PC-9 (cell line): ENCODE measurements around the gene ZSWIM8. TPM values are rescaled to one million over a fixed set of nuclear protein-coding genes. Genes with fewer than 3 reads are reported as not detected.
A peak's percentile ranks its signal among the peaks of the same experiment; 100 is the strongest.

Experiments
- BruUV-seq: library from RNA; stranded (reverse); fragments of 400-500 nt; replicated peaks from 2 replicates; lab custom pipeline; 2021; lab: Mats Ljungman, UMichigan
- CTCF ChIA-PET: fragments of 300-600 bp; sonication (Branson Sonifier 250); formaldehyde crosslinking; loops from one replicate; lab custom pipeline; 2022; ENCODE audit warnings: antibody characterized with exemption; lab: Charles Lee
- POLR2A ChIA-PET: fragments of 300-600 bp; sonication (Branson Sonifier 250); formaldehyde crosslinking; loops from one replicate; lab custom pipeline; 2022; ENCODE audit warnings: antibody characterized with exemption; ENCODE audit not compliant: unreplicated experiment; lab: Charles Lee
- DNase-seq, 2 experiments: peaks; one replicate each; pipeline versions ENCODE4 v3.0.0 to v3.0.0-alpha.2; 2015 to 2022; ENCODE audit warnings: mixed read lengths in 1 of 2
- H2AFZ ChIP-seq: fragments of 200-600 bp; sonication (generic); 2 replicates; pipeline ENCODE4 v1.8.1; 2017; ENCODE audit warnings: antibody characterized with exemption
- H3F3A ChIP-seq: fragments of 200-600 bp; sonication (generic); 2 replicates; pipeline ENCODE4 v1.8.1; 2017; ENCODE audit warnings: antibody characterized with exemption, mild to moderate bottlenecking, low read depth; ENCODE audit not compliant: insufficient read depth
- H3K27ac ChIP-seq: fragments of 200-600 bp; sonication (generic); 2 replicates; pipeline ENCODE4 v1.6.1; 2016; ENCODE audit warnings: mixed run types
- H3K27me3 ChIP-seq: fragments of 200-600 bp; sonication (generic); 2 replicates; pipeline ENCODE4 v1.6.1; 2016; ENCODE audit warnings: low read depth, mixed run types; ENCODE audit not compliant: insufficient read depth
- H3K36me3 ChIP-seq: fragments of 200-600 bp; sonication (generic); 2 replicates; pipeline ENCODE4 v1.6.1; 2016; ENCODE audit warnings: low read depth, mixed run types
- H3K4me1 ChIP-seq: fragments of 200-600 bp; sonication (generic); replicated peaks from 2 replicates; pipeline ENCODE4 v1.6.1; 2016; ENCODE audit warnings: mixed run types; ENCODE audit not compliant: insufficient read depth
- H3K4me2 ChIP-seq: fragments of 200-600 bp; sonication (generic); 2 replicates; pipeline ENCODE4 v1.6.1; 2017; ENCODE audit warnings: mixed run types
- H3K4me3 ChIP-seq: fragments of 200-600 bp; sonication (generic); 2 replicates; pipeline ENCODE4 v1.6.1; 2016; ENCODE audit warnings: mixed run types
- H3K79me2 ChIP-seq: fragments of 200-600 bp; sonication (generic); 2 replicates; pipeline ENCODE4 v1.6.1; 2017; ENCODE audit warnings: low read depth, mixed run types
- H3K9me2 ChIP-seq: fragments of 200-600 bp; sonication (generic); 2 replicates; pipeline ENCODE4 v1.8.1; 2017; ENCODE audit warnings: mild to moderate bottlenecking; ENCODE audit not compliant: insufficient read depth
- H3K9me3 ChIP-seq: fragments of 200-600 bp; sonication (generic); 2 replicates; pipeline ENCODE4 v1.8.1; 2016; ENCODE audit warnings: low read depth; ENCODE audit not compliant: insufficient read depth
- H4K20me1 ChIP-seq: fragments of 200-600 bp; sonication (generic); 2 replicates; pipeline ENCODE4 v1.8.1; 2017; ENCODE audit not compliant: insufficient read depth
- EZH2 ChIP-seq: fragments of 200-600 bp; sonication (generic); IDR thresholded peaks from 2 replicates; pipeline ENCODE4 v1.8.0; 2017; ENCODE audit warnings: antibody characterized with exemption, low read depth
- intact Hi-C: fragments of 100-400 bp; cut with micrococcal nuclease; formaldehyde crosslinking; loops from one replicate; pipeline ENCODE4 v1.10.0; 2022; ENCODE audit not compliant: unreplicated experiment
- total RNA-seq: library from RNA; stranded (reverse); gene quantifications from 2 replicates; pipeline ENCODE4 v1.2.3, GENCODE V29; 2021
- TF ChIP-seq, protein P1 (sequence below): fragments of 200-600 bp; sonication (generic); conservative IDR thresholded peaks from 2 replicates; pipeline ENCODE4 v1.6.1; 2017; ENCODE audit warnings: mixed run types, antibody characterized with exemption, mild to moderate bottlenecking, moderate library complexity

The ZSWIM8 gene
- total RNA-seq, 1 experiment from 2014 or later = 49.2 TPM

DNA sequence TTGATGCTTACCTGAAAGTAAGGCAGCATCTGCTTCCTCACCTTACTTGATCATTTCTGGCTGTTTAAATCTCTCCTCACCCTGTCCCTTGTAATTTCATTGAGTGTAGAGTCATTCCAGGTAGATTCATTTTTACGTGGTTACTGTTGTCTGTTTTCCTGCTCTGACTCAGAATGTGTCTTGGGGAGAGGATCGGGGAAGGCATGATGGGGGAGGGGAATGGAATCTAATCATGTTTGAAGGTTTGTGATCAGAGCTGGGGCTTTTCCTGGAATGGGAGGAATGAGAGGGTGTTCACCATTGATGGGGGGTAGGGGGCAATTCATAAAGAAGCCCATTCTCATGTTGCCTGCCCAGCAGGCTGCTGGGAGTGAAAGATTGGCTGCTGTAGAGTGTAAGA lies 22.5 kb upstream of the ZSWIM8 start:
- Histone ChIP-seq H3K9me3 (no peaks in the 10 kb centered on the region), H3K27me3 (no peaks in the 10 kb centered on the region), H4K20me1 (peaks cover 32% of the 10 kb centered on the region), H3K4me1 (peaks cover 11% of the 10 kb centered on the region), H3K4me2 (no peak overlapping the region), H3K36me3 (peaks cover 61% of the 10 kb centered on the region), H3K79me2 (peaks cover 7% of the 10 kb centered on the region; the same call in 1 of the 2 replicates), H3K27ac (peak overlapping the region; percentile 21), H3K9me2 (no peaks in the 10 kb centered on the region), H2AFZ (no peak overlapping the region), H3F3A (peaks cover 9% of the 10 kb centered on the region), H3K4me3 (no peak overlapping the region)
- POLR2A ChIA-PET = interaction anchor here (0.6 kb wide), 1 partner anchor 18 kb away, joined by 3 read pairs; no protein-coding TSS in a partner anchor
- peak in 1 of 2 experiments; percentile 58 for DNase-seq
- TF ChIP-seq EZH2 = no peak
- TF ChIP-seq, protein P1, sequence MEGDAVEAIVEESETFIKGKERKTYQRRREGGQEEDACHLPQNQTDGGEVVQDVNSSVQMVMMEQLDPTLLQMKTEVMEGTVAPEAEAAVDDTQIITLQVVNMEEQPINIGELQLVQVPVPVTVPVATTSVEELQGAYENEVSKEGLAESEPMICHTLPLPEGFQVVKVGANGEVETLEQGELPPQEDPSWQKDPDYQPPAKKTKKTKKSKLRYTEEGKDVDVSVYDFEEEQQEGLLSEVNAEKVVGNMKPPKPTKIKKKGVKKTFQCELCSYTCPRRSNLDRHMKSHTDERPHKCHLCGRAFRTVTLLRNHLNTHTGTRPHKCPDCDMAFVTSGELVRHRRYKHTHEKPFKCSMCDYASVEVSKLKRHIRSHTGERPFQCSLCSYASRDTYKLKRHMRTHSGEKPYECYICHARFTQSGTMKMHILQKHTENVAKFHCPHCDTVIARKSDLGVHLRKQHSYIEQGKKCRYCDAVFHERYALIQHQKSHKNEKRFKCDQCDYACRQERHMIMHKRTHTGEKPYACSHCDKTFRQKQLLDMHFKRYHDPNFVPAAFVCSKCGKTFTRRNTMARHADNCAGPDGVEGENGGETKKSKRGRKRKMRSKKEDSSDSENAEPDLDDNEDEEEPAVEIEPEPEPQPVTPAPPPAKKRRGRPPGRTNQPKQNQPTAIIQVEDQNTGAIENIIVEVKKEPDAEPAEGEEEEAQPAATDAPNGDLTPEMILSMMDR = no peak
- CTCF ChIA-PET = interaction anchor here (0.5 kb wide), 2 partner anchors 195 to 468 kb away, joined by 3 to 6 read pairs; no protein-coding TSS in a partner anchor
- intact Hi-C loops = no loop called here
- BruUV-seq = no TSS peak

DNA sequence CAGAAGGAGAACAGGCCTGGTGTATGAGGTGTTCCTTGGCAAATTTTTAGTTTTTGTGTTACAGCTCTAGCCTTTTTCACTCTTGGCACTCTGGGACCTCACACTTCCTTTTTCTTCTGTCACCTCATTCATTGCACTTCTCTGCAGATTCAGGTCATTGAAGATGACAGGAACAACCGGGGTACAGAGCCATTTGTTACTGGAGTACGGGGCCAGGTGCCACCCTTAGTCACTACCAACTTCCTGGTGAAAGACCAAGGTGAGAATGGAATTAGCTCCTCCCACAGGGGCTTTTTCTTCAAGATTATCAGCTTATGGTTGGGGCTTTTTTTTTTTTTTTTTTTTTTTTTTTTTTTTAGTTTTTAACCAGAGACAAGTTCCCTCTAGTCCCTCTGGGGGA lies 22.1 kb upstream of the ZSWIM8 start:
- H3K27me3 ChIP-seq = no peaks in the 10 kb centered on the region
- no peak overlapping the region for H3K4me3 ChIP-seq
- POLR2A ChIA-PET = no interaction called here
- H2AFZ ChIP-seq = no peak overlapping the region
- peak overlapping the region; percentile 21; the same call in 1 of the 2 replicates for H3K27ac ChIP-seq
- peaks cover 28% of the 10 kb centered on the region for H4K20me1 ChIP-seq
- peaks cover 9% of the 10 kb centered on the region for H3F3A ChIP-seq
- TF ChIP-seq, protein P1 = no peak
- TF ChIP-seq EZH2 = no peak
- no peak overlapping the region for H3K4me2 ChIP-seq
- no peaks in the 10 kb centered on the region for H3K9me3 ChIP-seq
- H3K4me1 ChIP-seq = peaks cover 11% of the 10 kb centered on the region
- H3K36me3 ChIP-seq = peaks cover 63% of the 10 kb centered on the region
- DNase-seq = no peak
- peaks cover 4% of the 10 kb centered on the region; the same call in 1 of the 2 replicates for H3K79me2 ChIP-seq
- CTCF ChIA-PET = interaction anchor here (0.5 kb wide), 2 partner anchors 194 to 468 kb away, joined by 3 to 6 read pairs; no protein-coding TSS in a partner anchor
- BruUV-seq = no TSS peak
- no peaks in the 10 kb centered on the region for H3K9me2 ChIP-seq
- intact Hi-C loops = no loop called here

- POLR2A ChIA-PET = interaction anchor here (0.6 kb wide), 1 partner anchor 363 kb away, joined by 3 read pairs; no protein-coding TSS in a partner anchor
- Histone ChIP-seq H3K27ac (no peak overlapping the region), H3K4me1 (peaks cover 11% of the 10 kb centered on the region), H3K79me2 (no peaks in the 10 kb centered on the region), H2AFZ (no peak overlapping the region), H4K20me1 (peaks cover 20% of the 10 kb centered on the region), H3K4me3 (no peak overlapping the region), H3K9me3 (no peaks in the 10 kb centered on the region), H3K36me3 (peaks cover 66% of the 10 kb centered on the region), H3K27me3 (no peaks in the 10 kb centered on the region), H3F3A (peaks cover 9% of the 10 kb centered on the region), H3K4me2 (no peak overlapping the region), H3K9me2 (no peaks in the 10 kb centered on the region)
- no peak for DNase-seq
- CTCF ChIA-PET = no interaction called here
- no TSS peak for BruUV-seq
- TF ChIP-seq, protein P1 = no peak
- no peak for TF ChIP-seq EZH2
- intact Hi-C loops = no loop called here
Measured at GRCh38 chr10:73765066-73765465, 20.3 kb upstream of the ZSWIM8 start.
